ENCODE results near the gene CCDC102A.

The CCDC102A gene

DNA sequence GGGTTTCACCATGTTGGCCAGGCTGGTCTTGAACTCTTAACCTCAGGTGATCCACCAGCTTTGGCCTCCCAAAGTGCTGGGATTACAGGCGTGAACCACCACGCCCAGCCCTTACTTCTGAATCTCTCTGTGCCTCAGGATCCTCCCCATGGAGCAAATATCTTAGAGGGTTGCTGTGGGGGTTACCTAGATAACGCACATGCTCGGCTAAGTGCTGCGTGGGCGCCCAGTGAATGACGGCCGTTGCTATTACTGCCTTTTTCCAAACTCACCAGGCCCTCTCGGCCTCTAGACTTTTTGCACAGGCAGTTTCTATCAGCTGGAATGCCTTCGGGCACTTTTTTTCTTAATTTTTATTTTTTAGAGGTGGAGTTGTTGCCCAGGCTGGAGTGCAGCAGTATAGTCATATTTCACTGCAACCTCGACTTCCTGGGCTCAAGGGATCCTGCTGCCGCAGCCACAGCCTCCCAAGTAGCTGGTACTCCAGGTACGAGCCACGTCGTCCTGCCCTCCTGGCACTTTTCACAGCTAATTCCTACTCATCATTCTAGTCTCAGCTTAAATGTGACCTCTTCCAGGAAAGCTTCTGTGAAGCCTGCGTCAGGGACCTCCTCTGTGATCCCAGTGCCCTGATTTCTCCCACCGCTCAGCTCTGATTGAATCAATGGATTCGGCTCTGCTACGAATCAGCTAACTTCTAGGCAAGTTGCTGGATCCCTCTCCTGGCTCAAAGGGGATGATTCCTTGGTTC is 8.6 kb downstream of the CCDC102A start:
- H3K4me3 ChIP-seq (ENCODE audit: low read length): no peak overlapping the region
- TF ChIP-seq, protein P1, sequence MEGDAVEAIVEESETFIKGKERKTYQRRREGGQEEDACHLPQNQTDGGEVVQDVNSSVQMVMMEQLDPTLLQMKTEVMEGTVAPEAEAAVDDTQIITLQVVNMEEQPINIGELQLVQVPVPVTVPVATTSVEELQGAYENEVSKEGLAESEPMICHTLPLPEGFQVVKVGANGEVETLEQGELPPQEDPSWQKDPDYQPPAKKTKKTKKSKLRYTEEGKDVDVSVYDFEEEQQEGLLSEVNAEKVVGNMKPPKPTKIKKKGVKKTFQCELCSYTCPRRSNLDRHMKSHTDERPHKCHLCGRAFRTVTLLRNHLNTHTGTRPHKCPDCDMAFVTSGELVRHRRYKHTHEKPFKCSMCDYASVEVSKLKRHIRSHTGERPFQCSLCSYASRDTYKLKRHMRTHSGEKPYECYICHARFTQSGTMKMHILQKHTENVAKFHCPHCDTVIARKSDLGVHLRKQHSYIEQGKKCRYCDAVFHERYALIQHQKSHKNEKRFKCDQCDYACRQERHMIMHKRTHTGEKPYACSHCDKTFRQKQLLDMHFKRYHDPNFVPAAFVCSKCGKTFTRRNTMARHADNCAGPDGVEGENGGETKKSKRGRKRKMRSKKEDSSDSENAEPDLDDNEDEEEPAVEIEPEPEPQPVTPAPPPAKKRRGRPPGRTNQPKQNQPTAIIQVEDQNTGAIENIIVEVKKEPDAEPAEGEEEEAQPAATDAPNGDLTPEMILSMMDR (conservative IDR thresholded peaks at IDR 0.05; ENCODE audit: low read length): no peak

DNA sequence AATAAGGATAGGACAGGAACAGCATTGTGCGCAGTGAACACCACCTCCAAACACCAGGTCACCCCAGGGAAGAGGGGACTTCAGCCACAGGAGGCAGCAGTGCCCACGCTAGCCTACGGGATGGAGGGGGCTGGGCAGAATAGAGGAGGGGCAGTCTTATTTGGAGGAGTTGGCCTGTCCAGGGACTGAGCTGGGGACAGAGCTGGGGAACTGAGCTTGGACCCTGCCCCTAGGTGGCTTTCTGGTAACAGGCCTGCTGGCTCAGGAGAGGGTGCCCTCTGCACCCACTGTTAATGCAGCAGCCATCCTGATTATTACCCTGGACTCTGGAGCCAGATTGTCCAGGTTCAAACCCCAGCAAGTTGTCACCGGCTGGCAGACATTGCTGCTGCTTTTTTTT is 9.3 kb downstream of the CCDC102A start:
- TF ChIP-seq, protein P1 (conservative IDR thresholded peaks at IDR 0.05; ENCODE audit: low read length): no peak
- DNase-seq (ENCODE audit: low read depth): no peak
- H3K4me3 ChIP-seq (ENCODE audit: low read length): no peak overlapping the region

More for the DNA sequence above, 8.6 kb downstream of the CCDC102A start:
- DNase-seq (ENCODE audit: low read depth): no peak

DNA sequence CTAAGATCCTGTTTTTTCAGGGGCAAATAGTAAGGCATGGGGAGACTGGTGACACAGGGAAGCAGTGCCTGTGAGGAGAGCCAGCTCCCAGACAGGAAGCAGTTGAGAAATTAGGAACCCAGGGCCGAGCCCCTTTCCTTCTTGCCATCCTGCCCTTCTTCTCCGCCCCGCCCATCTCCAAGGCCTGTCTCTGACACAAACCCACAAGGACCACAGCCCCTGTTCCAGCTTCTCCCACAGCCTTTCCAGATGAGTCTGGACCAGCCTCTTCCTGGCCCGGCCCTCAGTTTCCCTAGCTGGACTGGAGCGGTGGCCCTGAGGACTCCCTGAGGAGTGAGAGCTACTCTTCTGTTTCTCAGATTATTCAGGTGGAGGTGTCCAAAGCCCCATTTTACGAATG is 9.9 kb downstream of the CCDC102A start:
- H3K4me3 ChIP-seq (ENCODE audit: low read length): no peak overlapping the region
- TF ChIP-seq, protein P1 (conservative IDR thresholded peaks at IDR 0.05; ENCODE audit: low read length): no peak
- no peak for DNase-seq (ENCODE audit: low read depth)

DNA sequence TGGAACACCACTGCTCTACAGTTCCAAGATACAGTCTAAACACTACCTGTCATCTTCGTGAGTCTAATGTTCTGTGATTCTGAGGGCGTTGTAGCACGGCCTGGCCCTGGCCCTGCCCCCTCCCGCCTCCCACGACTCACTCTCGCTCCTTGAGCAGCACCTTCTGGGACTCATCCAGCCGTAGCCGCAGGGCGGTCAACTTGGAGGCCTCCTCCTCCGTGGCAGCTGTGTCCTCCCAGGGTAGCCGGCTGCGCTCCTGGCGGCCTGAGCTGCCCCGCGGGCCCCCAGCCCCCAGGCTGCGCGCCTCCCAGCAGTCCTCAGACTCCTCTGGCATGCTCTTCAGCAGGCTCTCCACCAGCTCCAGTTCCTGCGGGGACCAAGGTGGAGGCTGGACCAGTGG is 10.6 kb downstream of the CCDC102A start:
- TF ChIP-seq, protein P1 (conservative IDR thresholded peaks at IDR 0.05; ENCODE audit: low read length): no peak
- no peak for DNase-seq (ENCODE audit: low read depth)
- no peak overlapping the region for H3K4me3 ChIP-seq (ENCODE audit: low read length)

DNA sequence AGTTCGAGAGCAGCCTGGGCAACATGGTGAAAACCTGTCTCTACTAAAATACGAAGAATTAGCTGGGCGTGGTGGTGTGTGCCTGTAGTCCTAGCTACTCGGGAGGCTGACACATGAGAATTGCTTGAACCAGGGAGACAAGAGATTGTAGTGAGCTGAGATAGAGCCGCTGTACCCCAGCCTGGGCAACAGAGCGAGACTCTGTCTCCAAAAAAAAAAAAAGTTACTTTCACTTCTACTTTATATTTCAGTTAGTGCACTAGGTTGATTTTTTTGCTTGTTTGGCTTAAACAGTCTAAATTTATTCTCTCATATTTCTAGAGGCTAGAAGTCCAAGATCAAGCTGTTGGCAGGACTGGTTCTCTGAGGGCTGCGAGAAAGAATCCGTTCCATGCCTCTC is 13.4 kb downstream of the CCDC102A start:
- TF ChIP-seq, protein P1 (conservative IDR thresholded peaks at IDR 0.05; ENCODE audit: low read length): no peak
- DNase-seq (ENCODE audit: low read depth): no peak
- H3K4me3 ChIP-seq (ENCODE audit: low read length): no peak overlapping the region

DNA sequence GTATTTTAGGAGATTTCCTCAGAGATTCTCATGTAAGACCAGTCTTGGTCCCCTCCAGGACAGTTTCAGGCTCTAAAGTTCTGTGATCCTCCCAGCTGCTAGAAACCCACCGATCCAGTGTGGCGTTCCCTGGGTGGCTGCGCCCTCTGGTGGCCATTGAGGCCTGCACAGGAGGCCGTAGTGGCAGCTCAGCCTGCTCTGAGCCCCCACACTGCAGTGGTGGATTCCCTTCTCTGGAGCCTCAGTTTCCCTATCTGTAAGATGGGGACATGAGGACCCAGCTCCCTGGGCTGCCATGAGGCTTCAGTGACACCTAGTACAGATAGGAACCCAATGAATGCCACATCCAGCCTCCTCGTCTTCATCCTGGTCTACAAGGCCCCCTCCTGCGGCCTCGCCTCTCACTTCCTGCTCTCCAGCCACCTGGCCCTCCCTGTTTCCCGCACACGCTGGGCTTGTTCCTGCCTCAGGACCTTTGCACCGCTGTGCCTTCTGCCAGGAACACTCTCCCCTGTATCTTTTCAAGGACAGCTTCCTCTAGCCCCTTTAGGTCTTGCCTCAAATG is 16.5 kb downstream of the CCDC102A start:
- peak; percentile 47 for DNase-seq (ENCODE audit: low read depth)
- no peak overlapping the region for H3K4me3 ChIP-seq (ENCODE audit: low read length)
- TF ChIP-seq, protein P1 (conservative IDR thresholded peaks at IDR 0.05; ENCODE audit: low read length): peak; percentile 99

DNA sequence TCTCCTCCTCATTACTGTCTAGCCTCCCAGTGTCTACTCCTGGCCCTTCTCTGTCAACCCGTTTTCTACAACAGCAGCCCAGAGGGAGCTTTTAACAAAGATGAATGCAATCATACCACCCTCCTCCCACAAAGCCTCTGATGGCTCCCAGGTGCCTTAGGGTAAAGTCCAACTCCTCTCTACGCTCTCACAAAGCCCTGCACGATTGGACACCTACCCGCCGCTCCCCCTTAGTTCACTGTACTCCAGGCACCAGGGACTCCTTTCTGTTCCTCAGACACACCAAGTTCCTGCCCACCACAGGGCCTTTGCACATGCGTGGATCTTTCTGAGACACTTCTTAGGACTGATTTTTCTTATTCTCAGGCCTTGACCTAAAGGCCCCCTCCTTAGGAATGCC is 17.4 kb downstream of the CCDC102A start:
- no peak for DNase-seq (ENCODE audit: low read depth)
- no peak overlapping the region for H3K4me3 ChIP-seq (ENCODE audit: low read length)
- TF ChIP-seq, protein P1 (conservative IDR thresholded peaks at IDR 0.05; ENCODE audit: low read length): no peak
